NCI-H1417 treated with DMSO at 0.1 percent for 48 hours (cell line): ENCODE measurements around the gene CD74.

Experiments used
- DNase-seq: peaks from one replicate; lab custom pipeline; 2025; lab: John Stamatoyannopoulos, UW

Gene CD74

GRCh38 chr5:150396267-150396666, 16.4 kb downstream of the CD74 start:
- DNase-seq: no peak

DNA sequence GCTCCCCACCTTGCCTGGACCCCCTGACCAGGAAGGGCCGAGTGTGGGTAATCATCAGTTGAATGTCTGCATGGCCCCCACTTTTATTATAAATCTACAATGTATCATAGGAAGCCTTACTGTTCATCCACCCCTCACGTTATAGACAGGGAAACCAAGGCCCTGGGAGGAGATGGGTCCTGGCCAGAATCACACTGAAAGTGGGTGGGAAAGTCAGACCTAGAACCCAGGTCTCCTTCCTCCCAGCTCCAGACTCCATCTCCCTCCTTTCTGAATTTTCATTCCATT, 17.1 kb downstream of the CD74 start:
- DNase-seq: no peak

DNA sequence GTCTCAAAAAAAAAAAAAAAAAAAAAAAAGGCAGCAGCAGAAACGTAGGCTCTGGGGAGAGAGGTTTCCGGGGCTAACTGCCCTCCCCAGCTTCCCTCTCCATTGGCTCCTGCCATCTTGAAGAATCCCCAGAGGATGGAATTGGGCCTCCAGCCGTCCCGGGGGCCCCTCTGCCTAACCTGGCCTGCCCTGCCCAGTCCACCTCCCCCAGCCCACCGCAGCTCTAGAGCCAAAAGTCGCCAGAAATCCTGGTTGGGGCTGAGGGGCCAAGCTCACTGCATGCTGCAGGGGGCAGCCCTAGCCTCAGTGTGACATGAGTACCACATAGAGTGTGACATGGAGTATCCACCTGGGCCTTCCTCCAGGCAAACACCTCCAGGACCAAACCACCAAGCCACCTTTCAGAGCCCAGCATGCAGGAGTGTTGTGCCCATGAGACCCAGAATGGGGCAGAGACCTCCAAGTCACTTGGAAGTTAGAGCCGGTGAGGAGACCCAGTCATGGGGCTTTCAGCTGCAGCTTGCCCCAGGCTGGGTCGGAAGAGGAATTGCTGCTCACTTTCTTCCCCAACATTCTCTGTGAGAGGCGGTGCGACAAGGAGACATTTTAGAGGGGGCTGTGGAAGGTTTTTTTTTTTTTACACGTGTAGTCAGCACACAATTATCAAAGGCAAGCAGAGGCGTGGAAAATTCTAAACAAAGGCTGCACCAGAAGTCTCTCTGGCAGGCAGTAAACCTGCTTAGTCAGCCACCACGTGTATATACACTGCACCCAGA, 17.6 kb downstream of the CD74 start:
- no peak for DNase-seq

DNA sequence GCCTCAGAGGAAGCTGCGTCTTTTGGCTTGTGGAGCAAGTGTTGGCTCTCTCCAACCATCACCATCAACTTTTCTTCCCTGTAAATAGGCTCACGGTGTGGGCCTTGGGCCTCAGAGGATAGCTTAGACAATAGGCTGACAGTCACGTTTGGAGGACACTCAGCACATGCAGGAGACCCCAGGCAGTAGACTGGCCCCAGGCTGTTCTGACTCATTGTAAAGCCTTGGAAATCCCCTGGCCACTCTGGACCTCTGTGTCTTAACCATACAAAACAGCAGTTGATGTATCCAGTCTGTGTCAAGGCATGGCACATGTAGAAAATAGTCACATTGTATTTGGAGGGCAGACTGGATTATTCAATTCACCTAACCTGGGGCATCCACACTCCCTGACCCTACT, 18.6 kb downstream of the CD74 start:
- DNase-seq: no peak

- DNase-seq: no peak
These were observed 19.5 kb downstream of the CD74 start for GRCh38 chr5:150393096-150393645.

DNA sequence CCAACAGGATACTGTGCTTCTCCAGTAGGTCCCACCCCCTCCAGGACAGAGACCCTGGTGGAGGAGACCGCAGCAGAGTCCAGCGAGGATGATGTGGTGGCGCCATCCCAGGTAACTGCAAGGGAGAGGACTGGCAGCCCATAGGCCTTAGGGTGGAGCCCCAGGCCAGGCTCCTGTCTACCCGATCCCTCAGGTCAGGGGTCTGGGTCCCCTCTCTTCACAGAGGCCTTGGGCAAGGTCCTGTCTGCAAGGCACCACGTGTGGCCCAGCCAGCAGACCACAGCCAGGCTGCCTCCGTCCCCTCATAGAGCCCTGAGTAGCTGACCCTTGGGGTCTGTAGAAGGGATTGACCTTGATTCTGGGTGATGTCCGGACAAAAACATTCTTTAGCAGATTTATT, 20.0 kb downstream of the CD74 start:
- no peak for DNase-seq

- no peak for DNase-seq
These were observed 20.7 kb downstream of the CD74 start for GRCh38 chr5:150391986-150392385.

DNA sequence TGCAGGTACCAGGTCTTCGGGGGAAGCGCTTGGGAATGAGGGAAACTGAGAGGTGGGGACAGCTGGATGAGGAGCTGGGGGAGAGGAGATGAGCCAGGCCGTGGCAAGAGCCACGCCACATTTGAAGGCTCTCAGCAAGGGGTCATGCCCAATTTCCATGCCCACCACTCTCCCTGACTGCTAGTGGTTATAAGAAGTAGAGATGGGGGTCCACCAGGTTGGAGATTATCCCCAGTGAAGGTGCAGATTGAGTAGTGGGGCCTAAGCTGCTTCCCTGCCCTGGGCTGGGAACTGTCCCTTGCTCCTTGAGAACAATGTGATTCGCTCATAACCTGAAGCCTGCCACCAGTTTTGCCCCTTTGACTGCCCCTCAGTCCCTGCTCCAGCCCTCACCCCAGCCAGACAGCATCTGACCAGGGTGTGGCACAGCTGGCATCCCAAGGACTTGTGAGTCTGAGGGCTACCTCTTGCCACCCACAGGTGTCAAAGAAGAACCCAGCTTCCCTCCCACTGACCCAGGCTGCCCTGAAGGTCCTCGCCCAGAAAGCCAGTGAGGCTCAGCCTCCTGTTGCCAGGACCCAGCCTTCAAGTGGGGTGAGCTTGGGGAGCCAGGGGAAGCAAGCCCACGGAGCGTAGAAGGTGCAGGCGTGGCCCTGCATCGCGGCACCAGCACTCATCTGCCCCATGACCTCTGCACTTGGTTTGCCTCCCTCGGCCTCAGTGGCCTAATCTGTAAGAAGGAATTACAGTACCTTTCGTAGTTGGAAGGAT, 21.5 kb downstream of the CD74 start:
- no peak for DNase-seq

DNA sequence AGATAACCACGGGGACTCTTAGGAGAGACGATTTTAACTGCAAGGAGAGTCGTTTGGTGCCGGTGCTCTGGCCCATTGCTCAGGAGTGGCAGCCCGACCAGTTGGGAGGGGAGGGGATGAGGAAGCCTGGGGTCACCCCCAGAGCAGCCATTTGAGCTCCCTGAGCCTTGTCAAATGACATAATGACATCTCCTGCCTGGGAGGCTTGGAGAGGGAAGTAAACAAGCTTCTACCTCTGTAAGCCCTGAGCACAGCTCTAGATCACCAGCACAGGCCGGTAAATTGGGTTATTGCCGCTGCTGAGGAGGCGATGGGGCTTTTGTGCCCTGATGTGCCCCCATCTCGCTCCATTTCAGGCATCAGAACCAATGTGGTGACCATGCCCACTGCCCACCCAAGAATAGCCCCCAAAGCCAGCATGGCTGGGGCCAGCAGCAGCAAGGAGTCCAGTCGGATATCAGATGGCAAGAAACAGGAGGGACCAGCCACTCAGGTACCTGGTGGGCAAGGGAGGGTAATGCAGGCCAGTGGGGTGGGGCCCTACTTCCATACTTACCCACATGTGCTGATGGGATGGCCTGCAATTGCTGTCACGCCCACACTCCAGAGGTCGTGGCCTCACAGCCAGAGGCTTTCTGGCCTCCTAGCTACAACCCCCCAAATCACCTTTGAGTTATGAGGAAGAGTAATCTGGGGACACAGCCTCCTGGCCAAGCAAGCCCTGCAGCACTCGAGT, 23.0 kb downstream of the CD74 start:
- DNase-seq: no peak

DNA sequence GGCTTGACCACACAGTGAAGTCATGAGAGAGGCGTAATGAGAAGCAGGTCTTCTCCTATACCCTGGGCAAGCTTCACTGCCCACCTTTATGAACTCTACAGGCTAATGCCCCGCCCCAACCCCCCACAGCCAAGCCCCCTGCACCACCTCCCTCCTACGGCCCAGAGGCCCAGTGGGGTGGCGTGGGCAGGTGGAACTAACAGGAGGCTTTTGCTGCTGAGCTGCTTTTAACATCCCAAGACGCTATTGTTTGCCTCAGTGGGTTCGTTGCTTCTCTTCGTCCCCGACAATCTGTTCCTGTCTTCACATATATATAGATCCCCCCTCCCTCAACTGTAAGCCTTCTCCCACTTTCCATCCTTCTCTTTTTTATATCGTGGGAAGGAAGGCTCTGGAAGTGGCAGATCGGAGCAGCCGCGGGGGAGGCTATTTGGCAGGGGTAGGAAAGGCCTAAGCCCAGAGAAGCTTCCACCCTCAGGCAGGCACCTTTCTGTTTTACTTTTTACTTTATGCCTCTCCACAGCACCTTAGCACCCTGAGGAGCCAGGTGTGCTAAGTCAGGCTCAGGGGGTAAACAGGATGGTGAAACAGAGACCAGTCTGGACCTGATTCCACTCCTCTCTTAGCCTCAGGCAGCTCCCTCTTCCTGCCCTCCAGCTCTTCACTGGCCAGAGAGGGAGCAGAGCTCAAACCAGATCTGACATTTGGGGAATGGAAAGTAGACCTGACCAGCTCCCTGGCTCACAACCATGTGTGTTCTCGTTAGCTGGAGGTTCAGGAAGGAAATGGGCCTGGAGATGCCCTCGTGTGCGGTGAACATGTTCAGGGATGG, 26.5 kb downstream of the CD74 start:
- DNase-seq: no peak

GRCh38 chr5:150384701-150385100, 28.0 kb downstream of the CD74 start:
- no peak for DNase-seq

- no peak for DNase-seq
These were observed 34.6 kb downstream of the CD74 start for GRCh38 chr5:150377964-150378694.

- no peak for DNase-seq
These were observed 35.6 kb downstream of the CD74 start for GRCh38 chr5:150376799-150377771.

GRCh38 chr5:150374651-150375050, 38.1 kb downstream of the CD74 start:
- no peak for DNase-seq

DNA sequence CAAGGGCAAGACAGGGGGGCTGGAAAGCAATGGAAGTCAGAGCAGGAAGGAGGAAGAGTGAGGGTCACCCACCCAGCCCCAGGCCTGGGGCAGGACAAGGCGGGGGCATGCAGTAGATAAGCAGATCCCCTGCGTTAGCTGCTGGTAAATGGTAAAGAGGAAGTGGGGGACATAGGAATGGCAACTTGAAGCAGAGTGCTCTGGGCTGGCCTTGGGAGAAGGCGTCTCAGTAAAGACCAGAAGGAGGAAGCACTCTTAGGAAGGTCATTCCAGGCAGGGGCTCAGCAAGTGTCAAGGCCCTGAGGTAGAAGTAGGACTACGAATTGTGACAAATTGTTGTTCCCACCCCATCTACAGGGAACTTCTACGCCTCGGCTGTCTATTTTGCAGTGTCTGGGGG, 40.1 kb downstream of the CD74 start:
- DNase-seq: no peak

DNA sequence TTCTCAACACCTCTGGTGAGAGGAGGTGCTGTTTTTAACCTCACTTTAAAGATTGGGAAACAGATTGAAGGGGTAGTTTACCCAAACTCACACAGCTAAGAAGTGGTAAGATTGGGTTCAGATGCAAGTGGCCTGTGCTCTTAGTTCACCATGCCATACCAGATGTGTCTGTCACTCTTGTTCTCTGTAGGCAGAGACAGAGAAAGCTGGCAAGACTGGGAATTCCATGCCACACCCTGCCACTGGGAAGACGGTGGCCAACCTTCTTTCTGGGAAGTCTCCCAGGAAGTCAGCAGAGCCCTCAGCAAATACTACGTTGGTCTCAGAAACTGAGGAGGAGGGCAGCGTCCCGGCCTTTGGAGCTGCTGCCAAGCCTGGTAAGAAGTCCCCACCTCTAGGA, 44.2 kb downstream of the CD74 start:
- DNase-seq: no peak

GRCh38 chr5:150364004-150364403, 48.7 kb downstream of the CD74 start:
- DNase-seq: no peak

GRCh38 chr5:150363185-150363584, 49.5 kb downstream of the CD74 start:
- DNase-seq: no peak

DNA sequence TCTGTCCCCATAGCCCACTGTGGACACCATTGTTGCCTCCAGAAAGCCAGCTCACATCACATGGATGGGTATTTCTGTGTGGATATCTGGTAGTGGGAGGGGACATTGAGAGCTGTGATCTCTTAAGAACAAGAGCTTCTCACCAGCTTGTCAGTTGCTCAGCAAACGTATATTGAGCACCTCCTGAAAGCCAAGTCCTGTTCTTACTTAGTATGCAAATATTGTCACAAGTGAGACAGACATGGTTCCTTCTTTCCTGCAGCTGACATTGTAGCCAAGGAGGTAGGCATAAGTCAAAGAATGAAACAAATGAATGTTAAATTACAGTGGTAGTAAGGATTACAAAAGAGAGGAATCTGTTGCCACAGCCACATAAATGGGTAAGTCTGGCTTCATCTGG, 51.4 kb downstream of the CD74 start:
- no peak for DNase-seq
